Effector CD8-positive, alpha-beta T cell (primary cell): Measurements from ENCODE around the gene FEZ2.

Experiments used
- DNase-seq: peaks from one replicate; lab custom pipeline; 2025; lab: John Stamatoyannopoulos, UW

The FEZ2 gene

GRCh38 chr2:36561237-36561944, 36.6 kb downstream of the FEZ2 start:
- no peak for DNase-seq

GRCh38 chr2:36560726-36561125, 37.2 kb downstream of the FEZ2 start:
- no peak for DNase-seq

GRCh38 chr2:36559221-36559942, 38.6 kb downstream of the FEZ2 start:
- DNase-seq, result no peak

GRCh38 chr2:36556842-36557241, 41.1 kb downstream of the FEZ2 start:
- no peak for DNase-seq

GRCh38 chr2:36555789-36556188, 42.2 kb downstream of the FEZ2 start:
- DNase-seq, result no peak

- DNase-seq, result no peak
Measured at GRCh38 chr2:36554531-36554930, 43.4 kb downstream of the FEZ2 start.

- no peak for DNase-seq
Measured at GRCh38 chr2:36553683-36554082, 44.3 kb downstream of the FEZ2 start.

GRCh38 chr2:36550006-36550405, 48.0 kb downstream of the FEZ2 start:
- DNase-seq, result no peak

GRCh38 chr2:36549165-36549574, 48.8 kb downstream of the FEZ2 start:
- DNase-seq, result no peak

DNA sequence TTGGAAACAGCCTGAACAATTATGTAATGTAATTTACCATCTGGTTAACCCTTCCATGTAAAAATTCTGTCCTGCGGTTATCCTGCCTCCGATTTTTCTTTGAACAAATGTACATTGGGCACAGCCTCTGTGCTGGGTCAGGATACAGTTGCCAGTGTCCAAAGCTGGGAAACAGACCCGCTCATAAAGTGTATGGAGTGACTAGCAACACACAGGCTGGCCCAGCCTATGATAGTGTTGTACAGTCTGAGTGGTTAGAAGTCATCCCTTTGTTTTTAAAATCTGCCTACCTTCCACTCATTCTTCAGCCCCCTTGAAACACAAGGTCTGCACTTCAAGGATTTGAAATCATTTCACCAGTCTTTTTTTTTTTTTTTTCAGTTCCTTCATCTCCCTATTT, 50.1 kb downstream of the FEZ2 start:
- DNase-seq, result no peak

GRCh38 chr2:36545871-36546416, 52.0 kb downstream of the FEZ2 start:
- DNase-seq, result no peak

DNA sequence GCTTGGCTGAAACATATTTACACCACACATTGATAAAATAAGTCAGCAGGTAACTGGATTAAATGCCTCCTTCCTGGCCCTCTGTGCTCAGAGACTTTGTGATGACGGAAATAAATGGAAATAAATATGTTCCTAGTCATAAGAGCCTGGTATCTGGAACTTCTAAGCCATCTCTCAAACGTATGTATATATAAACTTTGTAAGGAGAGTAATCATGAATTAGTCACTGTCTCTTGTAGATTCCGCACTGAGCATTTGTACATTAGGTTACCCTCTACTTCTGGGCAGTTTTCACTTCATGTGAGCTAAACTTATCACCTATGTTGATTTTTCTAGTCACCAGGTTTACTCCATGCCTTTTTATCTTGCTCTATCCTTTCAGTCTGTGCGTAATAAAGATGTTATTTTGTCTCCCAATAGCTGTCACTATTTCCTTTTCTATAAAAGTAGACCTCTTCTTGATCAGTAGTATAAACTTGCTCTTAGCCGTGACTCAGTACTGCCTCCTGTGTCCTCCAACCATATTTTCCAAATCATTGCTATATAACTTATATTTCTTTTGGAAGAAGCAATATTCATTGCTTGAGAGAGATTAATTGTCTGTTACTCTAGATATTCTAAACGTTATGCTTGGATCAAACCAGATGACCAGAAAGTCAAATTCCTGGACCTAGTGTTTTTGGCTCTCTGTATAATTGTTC, 53.2 kb downstream of the FEZ2 start:
- DNase-seq, result no peak

GRCh38 chr2:36541891-36542595, 55.9 kb downstream of the FEZ2 start:
- DNase-seq, result no peak

DNA sequence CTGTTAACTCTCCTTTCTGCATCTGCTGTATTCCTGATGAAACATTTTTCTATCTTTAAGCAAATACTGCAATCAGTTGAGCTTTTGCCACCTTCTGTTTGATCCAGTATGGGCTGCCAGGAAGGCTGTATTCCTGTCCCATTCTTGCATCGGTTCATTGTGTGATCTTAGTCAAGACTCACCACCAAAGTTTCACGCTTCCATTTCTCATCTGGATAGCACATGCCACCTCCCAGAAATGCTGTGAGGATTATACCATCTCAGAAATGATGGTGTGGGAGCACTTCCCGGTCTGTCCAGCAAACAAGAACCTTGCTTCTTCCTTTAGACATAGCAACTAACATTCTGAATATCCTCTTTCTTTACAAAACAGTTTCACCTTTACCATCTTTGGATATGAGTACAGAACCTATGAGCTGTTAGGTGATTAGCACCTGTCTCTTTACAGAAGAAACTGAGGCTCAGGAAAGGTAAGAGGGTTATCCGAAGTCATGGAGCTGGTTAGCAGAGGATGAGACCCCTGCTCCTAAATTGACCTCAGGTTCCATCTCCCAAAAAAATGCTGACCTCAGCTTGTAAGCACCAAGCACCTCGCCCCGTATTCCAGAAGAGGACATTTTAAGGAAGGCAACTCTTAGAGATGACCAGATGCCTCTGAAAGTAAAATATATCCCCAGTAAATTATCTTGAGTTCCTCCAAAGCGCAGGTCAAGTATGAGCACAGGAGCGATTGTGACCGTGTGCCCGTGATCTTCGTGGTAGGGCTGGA, 56.8 kb downstream of the FEZ2 start:
- DNase-seq, result no peak

GRCh38 chr2:36539631-36540030, 58.3 kb downstream of the FEZ2 start:
- no peak for DNase-seq

GRCh38 chr2:36538335-36538734, 59.6 kb downstream of the FEZ2 start:
- no peak for DNase-seq

- DNase-seq, result no peak
Measured at GRCh38 chr2:36536776-36537175, 61.2 kb downstream of the FEZ2 start.

- DNase-seq, result no peak
Measured at GRCh38 chr2:36535099-36535498, 62.9 kb downstream of the FEZ2 start.

GRCh38 chr2:36534275-36534799, 63.6 kb downstream of the FEZ2 start:
- no peak for DNase-seq

GRCh38 chr2:36530983-36531354, 67.0 kb downstream of the FEZ2 start:
- no peak for DNase-seq
